ENCODE measurements around the gene AOC1.

Gene AOC1

GRCh38 chr7:150835702-150836280 is 16.5 kb upstream of the AOC1 start:
- no peaks in the 10 kb centered on the region for H3K9me3 ChIP-seq (ENCODE audit: control insufficient read depth, insufficient read depth, low read length)
- no peaks in the 10 kb centered on the region for H3K4me1 ChIP-seq (ENCODE audit: control insufficient read depth, insufficient read depth, low read length)
- no peaks in the 10 kb centered on the region for H3K27me3 ChIP-seq (ENCODE audit: control insufficient read depth, insufficient read depth, low read length)
- H3K27ac ChIP-seq (ENCODE audit: low read length): no peak overlapping the region
- no CpG with 5 or more reads among the region's 6 CpGs for WGBS (ENCODE audit: insufficient coverage, insufficient read length)
- no peak for DNase-seq (ENCODE audit: low read depth, low spot score)
- H3K4me3 ChIP-seq (ENCODE audit: low read length): no peak overlapping the region
- no peaks in the 10 kb centered on the region for H3K36me3 ChIP-seq (ENCODE audit: control insufficient read depth, insufficient read depth, low read length)

- DNase-seq (ENCODE audit: low read depth, low spot score): no peak
- no peaks in the 10 kb centered on the region for H3K27me3 ChIP-seq (ENCODE audit: control insufficient read depth, insufficient read depth, low read length)
- no peaks in the 10 kb centered on the region for H3K4me1 ChIP-seq (ENCODE audit: control insufficient read depth, insufficient read depth, low read length)
- no CpG with 5 or more reads among the region's 7 CpGs for WGBS (ENCODE audit: insufficient coverage, insufficient read length)
- no peaks in the 10 kb centered on the region for H3K36me3 ChIP-seq (ENCODE audit: control insufficient read depth, insufficient read depth, low read length)
- H3K4me3 ChIP-seq (ENCODE audit: low read length): no peak overlapping the region
- H3K9me3 ChIP-seq (ENCODE audit: control insufficient read depth, insufficient read depth, low read length): no peaks in the 10 kb centered on the region
- H3K27ac ChIP-seq (ENCODE audit: low read length): no peak overlapping the region
These were observed 13.2 kb upstream of the AOC1 start for GRCh38 chr7:150838965-150839650.

- H3K4me3 ChIP-seq (ENCODE audit: low read length): no peak overlapping the region
- no peaks in the 10 kb centered on the region for H3K27me3 ChIP-seq (ENCODE audit: control insufficient read depth, insufficient read depth, low read length)
- no peaks in the 10 kb centered on the region for H3K36me3 ChIP-seq (ENCODE audit: control insufficient read depth, insufficient read depth, low read length)
- no peak overlapping the region for H3K27ac ChIP-seq (ENCODE audit: low read length)
- H3K4me1 ChIP-seq (ENCODE audit: control insufficient read depth, insufficient read depth, low read length): no peaks in the 10 kb centered on the region; the same call in 1 of the 2 replicates
- no peak for DNase-seq (ENCODE audit: low read depth, low spot score)
- no peaks in the 10 kb centered on the region for H3K9me3 ChIP-seq (ENCODE audit: control insufficient read depth, insufficient read depth, low read length)
- no CpG with 5 or more reads among the region's 3 CpGs for WGBS (ENCODE audit: insufficient coverage, insufficient read length)
These were observed 10.3 kb upstream of the AOC1 start for GRCh38 chr7:150842018-150842417.

GRCh38 chr7:150842716-150843115 is 9.6 kb upstream of the AOC1 start:
- WGBS (ENCODE audit: insufficient coverage, insufficient read length): no CpG with 5 or more reads among the region's 4 CpGs
- no peak for DNase-seq (ENCODE audit: low read depth, low spot score)
- no peaks in the 10 kb centered on the region for H3K36me3 ChIP-seq (ENCODE audit: control insufficient read depth, insufficient read depth, low read length)
- H3K4me3 ChIP-seq (ENCODE audit: low read length): no peak overlapping the region
- H3K4me1 ChIP-seq (ENCODE audit: control insufficient read depth, insufficient read depth, low read length): no peaks in the 10 kb centered on the region; the same call in 1 of the 2 replicates
- no peaks in the 10 kb centered on the region for H3K27me3 ChIP-seq (ENCODE audit: control insufficient read depth, insufficient read depth, low read length)
- H3K9me3 ChIP-seq (ENCODE audit: control insufficient read depth, insufficient read depth, low read length): no peaks in the 10 kb centered on the region
- no peak overlapping the region for H3K27ac ChIP-seq (ENCODE audit: low read length)

GRCh38 chr7:150845421-150845861 is 6.9 kb upstream of the AOC1 start:
- no peaks in the 10 kb centered on the region for H3K27me3 ChIP-seq (ENCODE audit: control insufficient read depth, insufficient read depth, low read length)
- no peaks in the 10 kb centered on the region for H3K9me3 ChIP-seq (ENCODE audit: control insufficient read depth, insufficient read depth, low read length)
- no CpG with 5 or more reads among the region's 4 CpGs for WGBS (ENCODE audit: insufficient coverage, insufficient read length)
- no peaks in the 10 kb centered on the region for H3K36me3 ChIP-seq (ENCODE audit: control insufficient read depth, insufficient read depth, low read length)
- H3K27ac ChIP-seq (ENCODE audit: low read length): no peak overlapping the region
- H3K4me3 ChIP-seq (ENCODE audit: low read length): no peak overlapping the region
- DNase-seq (ENCODE audit: low read depth, low spot score): no peak
- no peaks in the 10 kb centered on the region; the same call in 1 of the 2 replicates for H3K4me1 ChIP-seq (ENCODE audit: control insufficient read depth, insufficient read depth, low read length)

GRCh38 chr7:150846291-150847115 is 5.8 kb upstream of the AOC1 start:
- Histone ChIP-seq H3K27ac (ENCODE audit: low read length) (no peak overlapping the region), H3K9me3 (ENCODE audit: control insufficient read depth, insufficient read depth, low read length) (no peaks in the 10 kb centered on the region), H3K36me3 (ENCODE audit: control insufficient read depth, insufficient read depth, low read length) (no peaks in the 10 kb centered on the region), H3K4me1 (ENCODE audit: control insufficient read depth, insufficient read depth, low read length) (no peaks in the 10 kb centered on the region; the same call in 1 of the 2 replicates), H3K4me3 (ENCODE audit: low read length) (no peak overlapping the region), H3K27me3 (ENCODE audit: control insufficient read depth, insufficient read depth, low read length) (no peaks in the 10 kb centered on the region)
- WGBS (ENCODE audit: insufficient coverage, insufficient read length): no CpG with 5 or more reads among the region's 14 CpGs
- no peak for DNase-seq (ENCODE audit: low read depth, low spot score)

- Histone ChIP-seq H3K27ac (ENCODE audit: low read length) (no peak overlapping the region), H3K4me3 (ENCODE audit: low read length) (no peak overlapping the region), H3K9me3 (ENCODE audit: control insufficient read depth, insufficient read depth, low read length) (no peaks in the 10 kb centered on the region), H3K4me1 (ENCODE audit: control insufficient read depth, insufficient read depth, low read length) (peaks cover 1% of the 10 kb centered on the region; the same call in 1 of the 2 replicates), H3K27me3 (ENCODE audit: control insufficient read depth, insufficient read depth, low read length) (no peaks in the 10 kb centered on the region), H3K36me3 (ENCODE audit: control insufficient read depth, insufficient read depth, low read length) (no peaks in the 10 kb centered on the region)
- DNase-seq (ENCODE audit: low read depth, low spot score): no peak
- no CpG with 5 or more reads among the region's 5 CpGs for WGBS (ENCODE audit: insufficient coverage, insufficient read length)
These were observed 4.8 kb upstream of the AOC1 start for GRCh38 chr7:150847536-150847935.

- no CpG with 5 or more reads among the region's 8 CpGs for WGBS (ENCODE audit: insufficient coverage, insufficient read length)
- no peak for DNase-seq (ENCODE audit: low read depth, low spot score)
- no peaks in the 10 kb centered on the region for H3K27me3 ChIP-seq (ENCODE audit: control insufficient read depth, insufficient read depth, low read length)
- H3K36me3 ChIP-seq (ENCODE audit: control insufficient read depth, insufficient read depth, low read length): no peaks in the 10 kb centered on the region
- H3K4me3 ChIP-seq (ENCODE audit: low read length): no peak overlapping the region
- H3K9me3 ChIP-seq (ENCODE audit: control insufficient read depth, insufficient read depth, low read length): no peaks in the 10 kb centered on the region
- H3K4me1 ChIP-seq (ENCODE audit: control insufficient read depth, insufficient read depth, low read length): peaks cover 1% of the 10 kb centered on the region; the same call in 1 of the 2 replicates
- no peak overlapping the region for H3K27ac ChIP-seq (ENCODE audit: low read length)
These were observed 4.2 kb upstream of the AOC1 start for GRCh38 chr7:150848111-150848510.

GRCh38 chr7:150848561-150849115 is 3.7 kb upstream of the AOC1 start:
- WGBS (ENCODE audit: insufficient coverage, insufficient read length): no CpG with 5 or more reads among the region's 3 CpGs
- DNase-seq (ENCODE audit: low read depth, low spot score): no peak
- Histone ChIP-seq H3K4me1 (ENCODE audit: control insufficient read depth, insufficient read depth, low read length) (peaks cover 1% of the 10 kb centered on the region; the same call in 1 of the 2 replicates), H3K4me3 (ENCODE audit: low read length) (no peak overlapping the region), H3K27me3 (ENCODE audit: control insufficient read depth, insufficient read depth, low read length) (no peaks in the 10 kb centered on the region), H3K27ac (ENCODE audit: low read length) (no peak overlapping the region), H3K36me3 (ENCODE audit: control insufficient read depth, insufficient read depth, low read length) (no peaks in the 10 kb centered on the region), H3K9me3 (ENCODE audit: control insufficient read depth, insufficient read depth, low read length) (no peaks in the 10 kb centered on the region)

GRCh38 chr7:150849204-150849775 is 3.0 kb upstream of the AOC1 start:
- Histone ChIP-seq H3K36me3 (ENCODE audit: control insufficient read depth, insufficient read depth, low read length) (no peaks in the 10 kb centered on the region), H3K4me3 (ENCODE audit: low read length) (no peak overlapping the region), H3K9me3 (ENCODE audit: control insufficient read depth, insufficient read depth, low read length) (no peaks in the 10 kb centered on the region), H3K27ac (ENCODE audit: low read length) (no peak overlapping the region), H3K4me1 (ENCODE audit: control insufficient read depth, insufficient read depth, low read length) (peaks cover 1% of the 10 kb centered on the region; the same call in 1 of the 2 replicates), H3K27me3 (ENCODE audit: control insufficient read depth, insufficient read depth, low read length) (no peaks in the 10 kb centered on the region)
- WGBS (ENCODE audit: insufficient coverage, insufficient read length): no CpG with 5 or more reads among the region's 10 CpGs
- DNase-seq (ENCODE audit: low read depth, low spot score): no peak
